ENCODE measurements around the gene GPANK1. TPM values are rescaled to one million over a fixed set of nuclear protein-coding genes. Genes with fewer than 3 reads are reported as not detected.
A peak's percentile ranks its signal among the peaks of the same experiment; 100 is the strongest.

GPANK1 gene
- total and polyA plus RNA-seq, 9 of the 15 experiments (the other 6 are each of a cell fraction or from before 2014, with no cell fraction given) = 32.2 to 111 (median 46.3) TPM

- TF ChIP-seq, protein P1, sequence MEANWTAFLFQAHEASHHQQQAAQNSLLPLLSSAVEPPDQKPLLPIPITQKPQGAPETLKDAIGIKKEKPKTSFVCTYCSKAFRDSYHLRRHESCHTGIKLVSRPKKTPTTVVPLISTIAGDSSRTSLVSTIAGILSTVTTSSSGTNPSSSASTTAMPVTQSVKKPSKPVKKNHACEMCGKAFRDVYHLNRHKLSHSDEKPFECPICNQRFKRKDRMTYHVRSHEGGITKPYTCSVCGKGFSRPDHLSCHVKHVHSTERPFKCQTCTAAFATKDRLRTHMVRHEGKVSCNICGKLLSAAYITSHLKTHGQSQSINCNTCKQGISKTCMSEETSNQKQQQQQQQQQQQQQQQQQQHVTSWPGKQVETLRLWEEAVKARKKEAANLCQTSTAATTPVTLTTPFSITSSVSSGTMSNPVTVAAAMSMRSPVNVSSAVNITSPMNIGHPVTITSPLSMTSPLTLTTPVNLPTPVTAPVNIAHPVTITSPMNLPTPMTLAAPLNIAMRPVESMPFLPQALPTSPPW (CRISPR knock-in tag; IDR thresholded peaks at IDR 0.05) = no peak
- TF ChIP-seq MIER1 (IDR thresholded peaks at IDR 0.05; ENCODE audit: low read depth) (peak; percentile 16; the same call in 1 of the 2 replicates), NR2F6 (CRISPR knock-in tag; IDR thresholded peaks at IDR 0.05) (no peak; the same call in 1 of the 2 replicates), ESRRA (IDR thresholded peaks at IDR 0.05; ENCODE audit: borderline replicate concordance, low read depth) (no peak), ELF1 (tag; IDR thresholded peaks at IDR 0.05) (no peak), SMC3 (conservative IDR thresholded peaks at IDR 0.05; ENCODE audit: insufficient read depth, low read depth, low read length) (0 out of 2 replicates have a peak, but pooled peaks have one; percentile 13), RBM22 (IDR thresholded peaks at IDR 0.05; ENCODE audit: low read depth, low read length, poor library complexity, severe bottlenecking) (no peak), KDM4B (IDR thresholded peaks at IDR 0.05; ENCODE audit: borderline replicate concordance in 2 of 2, low read depth in 1 of 2) (no peak), RERE (CRISPR knock-in tag; IDR thresholded peaks at IDR 0.05; ENCODE audit: borderline replicate concordance) (peak; percentile 85; the same call in 1 of the 2 replicates), SMARCA4 (IDR thresholded peaks at IDR 0.05) (no peak), ZSCAN29 (IDR thresholded peaks at IDR 0.05) (no peak), TCF15 (CRISPR knock-in tag; IDR thresholded peaks at IDR 0.05) (no peak), ATF7 (IDR thresholded peaks at IDR 0.05) (no peak), PTRF (tag; IDR thresholded peaks at IDR 0.05) (0 out of 2 replicates have a peak, but pooled peaks have one; percentile 19), CREM (IDR thresholded peaks at IDR 0.05; ENCODE audit: low read depth) (no peak)
- TF ChIP-seq, protein P2, sequence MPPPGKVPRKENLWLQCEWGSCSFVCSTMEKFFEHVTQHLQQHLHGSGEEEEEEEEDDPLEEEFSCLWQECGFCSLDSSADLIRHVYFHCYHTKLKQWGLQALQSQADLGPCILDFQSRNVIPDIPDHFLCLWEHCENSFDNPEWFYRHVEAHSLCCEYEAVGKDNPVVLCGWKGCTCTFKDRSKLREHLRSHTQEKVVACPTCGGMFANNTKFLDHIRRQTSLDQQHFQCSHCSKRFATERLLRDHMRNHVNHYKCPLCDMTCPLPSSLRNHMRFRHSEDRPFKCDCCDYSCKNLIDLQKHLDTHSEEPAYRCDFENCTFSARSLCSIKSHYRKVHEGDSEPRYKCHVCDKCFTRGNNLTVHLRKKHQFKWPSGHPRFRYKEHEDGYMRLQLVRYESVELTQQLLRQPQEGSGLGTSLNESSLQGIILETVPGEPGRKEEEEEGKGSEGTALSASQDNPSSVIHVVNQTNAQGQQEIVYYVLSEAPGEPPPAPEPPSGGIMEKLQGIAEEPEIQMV (tag; conservative IDR thresholded peaks at IDR 0.05; ENCODE audit: low read depth) = 0 out of 2 replicates have a peak, but pooled peaks have one; percentile 31
These were observed 1.5 kb downstream of the GPANK1 start (continued) for GRCh38 chr6:31663126-31663960.
